Glutamatergic neuron (in vitro differentiated cells): ENCODE measurements around the gene TPCN2. TPM values are rescaled to one million over a fixed set of nuclear protein-coding genes. Genes with fewer than 3 reads are reported as not detected.

ENCODE experiments used
- DNase-seq: peaks from one replicate; pipeline ENCODE4 v3.0.0; 2022
- H3K27ac Mint-ChIP-seq: one replicate; pipeline ENCODE4 v1.8.0; 2020; ENCODE audit warnings: mild to moderate bottlenecking, mixed read lengths, inconsistent platforms; ENCODE audit not compliant: unreplicated experiment
- H3K27me3 Mint-ChIP-seq: one replicate; pipeline ENCODE4 v1.8.0; 2020; ENCODE audit warnings: mild to moderate bottlenecking, moderate library complexity, mixed read lengths, inconsistent platforms; ENCODE audit not compliant: unreplicated experiment
- H3K36me3 Mint-ChIP-seq: one replicate; pipeline ENCODE4 v1.8.0; 2020; ENCODE audit warnings: mild to moderate bottlenecking, mixed read lengths, inconsistent platforms; ENCODE audit not compliant: unreplicated experiment
- H3K4me1 Mint-ChIP-seq: one replicate; pipeline ENCODE4 v1.8.0; 2020; ENCODE audit warnings: mild to moderate bottlenecking, low read depth, mixed read lengths, inconsistent platforms; ENCODE audit not compliant: unreplicated experiment
- H3K4me3 Mint-ChIP-seq: one replicate; pipeline ENCODE4 v1.8.0; 2020; ENCODE audit warnings: mild to moderate bottlenecking, mixed read lengths, inconsistent platforms; ENCODE audit not compliant: unreplicated experiment
- H3K9me3 Mint-ChIP-seq: one replicate; pipeline ENCODE4 v1.8.0; 2020; ENCODE audit warnings: mild to moderate bottlenecking, moderate library complexity, mixed read lengths, inconsistent platforms; ENCODE audit not compliant: unreplicated experiment
- CTCF ChIP-seq: fragments of 200-600 bp; sonication (generic); IDR thresholded peaks from one replicate; pipeline ENCODE4 v1.5.0; 2021; ENCODE audit not compliant: partially characterized antibody, unreplicated experiment
- total RNA-seq: library from RNA; stranded (reverse); fragmentation: NEBNext Ultra II Directional; extraction: Animal tissue kit (Norgen Biotek cat#: 25700); gene quantifications from one replicate; pipeline ENCODE4 v1.2.1, GENCODE V29; 2021; ENCODE audit not compliant: unreplicated experiment

Gene TPCN2
- total RNA-seq, 1 donor from 2014 or later = 17.2 TPM

GRCh38 chr11:69037544-69037943, 11.2 kb upstream of the TPCN2 start:
- DNase-seq = no peak
- no peaks in the 10 kb centered on the region for H3K27me3 Mint-ChIP-seq

GRCh38 chr11:69039501-69039900, 9.2 kb upstream of the TPCN2 start:
- Mint-ChIP-seq H3K36me3 (peaks cover 4% of the 10 kb centered on the region), H3K4me3 (no peak overlapping the region), H3K27ac (no peak overlapping the region), H3K4me1 (peaks cover 3% of the 10 kb centered on the region), H3K27me3 (peaks cover 2% of the 10 kb centered on the region), H3K9me3 (peaks cover 5% of the 10 kb centered on the region)
- DNase-seq = no peak
- TF ChIP-seq CTCF = no peak

More at GRCh38 chr11:69037544-69037943, 11.2 kb upstream of the TPCN2 start:
- H3K27ac Mint-ChIP-seq = no peak overlapping the region
- no peaks in the 10 kb centered on the region for H3K4me1 Mint-ChIP-seq
- H3K36me3 Mint-ChIP-seq = peaks cover 4% of the 10 kb centered on the region
- H3K4me3 Mint-ChIP-seq = no peak overlapping the region
- no peak for TF ChIP-seq CTCF
- H3K9me3 Mint-ChIP-seq = peaks cover 4% of the 10 kb centered on the region

- Mint-ChIP-seq H3K27me3 (peaks cover 2% of the 10 kb centered on the region), H3K4me3 (no peak overlapping the region), H3K27ac (no peak overlapping the region), H3K9me3 (peaks cover 5% of the 10 kb centered on the region), H3K4me1 (peaks cover 5% of the 10 kb centered on the region), H3K36me3 (peaks cover 4% of the 10 kb centered on the region)
- no peak for TF ChIP-seq CTCF
- no peak for DNase-seq
Observed at GRCh38 chr11:69040051-69040450, 8.7 kb upstream of the TPCN2 start.

- Mint-ChIP-seq H3K27ac (no peak overlapping the region), H3K9me3 (peaks cover 5% of the 10 kb centered on the region), H3K4me1 (peaks cover 5% of the 10 kb centered on the region), H3K4me3 (no peak overlapping the region), H3K36me3 (peaks cover 4% of the 10 kb centered on the region), H3K27me3 (peaks cover 2% of the 10 kb centered on the region)
- DNase-seq = no peak
- TF ChIP-seq CTCF = no peak
Observed at GRCh38 chr11:69040581-69041260, 8.0 kb upstream of the TPCN2 start.

GRCh38 chr11:69041516-69041915, 7.2 kb upstream of the TPCN2 start:
- Mint-ChIP-seq H3K9me3 (peaks cover 5% of the 10 kb centered on the region), H3K4me1 (peaks cover 5% of the 10 kb centered on the region), H3K27me3 (peaks cover 2% of the 10 kb centered on the region), H3K36me3 (peaks cover 4% of the 10 kb centered on the region), H3K27ac (no peak overlapping the region), H3K4me3 (no peak overlapping the region)
- no peak for TF ChIP-seq CTCF
- DNase-seq = no peak
